Body of pancreas (tissue), 4 donors: ENCODE data around the gene ZC2HC1C. TPM values are rescaled to one million over a fixed set of nuclear protein-coding genes. Genes with fewer than 3 reads are reported as not detected.

Experiments
- ATAC-seq: fragments of 150-250 bp; one replicate; pipeline ENCODE4 v1.9.1; 2016
- DNase-seq, 4 donors: peaks; one replicate each; pipeline ENCODE4 v3.0.0-alpha.2; 2019
- H3K27ac ChIP-seq, 4 donors: fragments of 200-600 bp; sonication (generic); 1 replicate in 3 of 4; 2 replicates in 1 of 4; pipeline versions ENCODE4 v1.5.1 to v1.6.1; 2016 to 2019; ENCODE audit warnings: mild to moderate bottlenecking in 1 of 4, mixed read lengths in 1 of 4, moderate library complexity in 1 of 4
- H3K27me3 ChIP-seq, 2 donors: fragments of 200-600 bp; sonication (generic); one replicate each; pipeline ENCODE4 v1.6.0; 2016; ENCODE audit warnings: mild to moderate bottlenecking in 1 of 2
- H3K36me3 ChIP-seq, 2 donors: fragments of 200-600 bp; sonication (generic); replicated peaks in 1 of 2; 2 replicates each; pipeline ENCODE4 v1.5.1; 2016; ENCODE audit warnings: low read depth in 2 of 2; ENCODE audit not compliant: insufficient read depth in 1 of 2
- H3K4me1 ChIP-seq: fragments of 200-600 bp; sonication (generic); one replicate; pipeline ENCODE4 v1.6.0; 2016
- H3K4me3 ChIP-seq, 2 donors: fragments of 200-600 bp; sonication (generic); 1 replicate in 1 of 2; 2 replicates in 1 of 2; pipeline ENCODE4 v1.5.1; 2016 to 2019
- H3K9me3 ChIP-seq, 3 donors: fragments of 200-600 bp; sonication (generic); 1 replicate in 2 of 3; 2 replicates in 1 of 3; pipeline ENCODE4 v1.5.1; 2016
- CTCF ChIP-seq, 7 experiments: fragments of 450-650 bp in 4 of 7; fragments of 200-600 bp in 3 of 7; sonication (generic) in 3 of 7; IDR thresholded peaks; one replicate each; pipeline ENCODE4 v1.5.1; 2016 to 2019; ENCODE audit warnings: antibody characterized with exemption in 7 of 7
- POLR2A ChIP-seq, 3 donors: fragments of 450-650 bp; IDR thresholded peaks; one replicate each; pipeline ENCODE4 v1.6.1; 2016; ENCODE audit warnings: antibody characterized with exemption in 3 of 3, mild to moderate bottlenecking in 2 of 3
- WGBS, 2 donors: methylation state at CpG; one replicate each; pipeline ENCODE4 v1.1.5; 2017; 5-methylcytosine and 5-hydroxymethylcytosine counted together
- intact Hi-C: fragments of 100-400 bp; cut with DNase I; formaldehyde crosslinking; loops from one replicate; pipeline ENCODE4 v1.15.1; 2023
- total RNA-seq, 2 donors: library from RNA; depleted of rRNA; stranded (reverse); fragments of >200 nt; gene quantifications; one replicate each; pipeline ENCODE4 v1.1.0, GENCODE V29; 2016

ZC2HC1C gene
- total RNA-seq, 2 donors from 2014 or later = 7.3 to 7.8 TPM

GRCh38 chr14:75070383-75070782 is 942 bp downstream of the ZC2HC1C start:
- Histone ChIP-seq H3K27ac (peak overlapping the region; percentile 89 to 94 (median 92)), H3K36me3 (no peaks in the 10 kb centered on the region), H3K4me1 (peaks cover 50% of the 10 kb centered on the region), H3K4me3 (no peak overlapping the region), H3K27me3 (no peaks in the 10 kb centered on the region), H3K9me3 (no peaks in the 10 kb centered on the region)
- no peak for TF ChIP-seq POLR2A (IDR thresholded peaks at IDR 0.05)
- no peak for TF ChIP-seq CTCF (IDR thresholded peaks at IDR 0.05)
- intact Hi-C loops = no loop called here
- peak; percentile 9 for ATAC-seq
- DNase-seq = peak; percentile 66 to 68 (median 68)
- 28 to 41% methylated on average over 9 of the region's 9 CpGs for WGBS, 2 donors

GRCh38 chr14:75077794-75078193 is 8.4 kb downstream of the ZC2HC1C start:
- peaks cover 30% of the 10 kb centered on the region for H3K4me1 ChIP-seq
- TF ChIP-seq CTCF (IDR thresholded peaks at IDR 0.05) (no peak), POLR2A (IDR thresholded peaks at IDR 0.05) (no peak)
- no peak overlapping the region for H3K27ac ChIP-seq
- H3K27me3 ChIP-seq = no peaks in the 10 kb centered on the region
- ATAC-seq = no peak
- no peaks in the 10 kb centered on the region for H3K9me3 ChIP-seq
- intact Hi-C loops = no loop called here
- H3K36me3 ChIP-seq = no peaks in the 10 kb centered on the region
- H3K4me3 ChIP-seq = no peak overlapping the region
- DNase-seq = no peak

GRCh38 chr14:75079521-75079920 is 10.1 kb downstream of the ZC2HC1C start:
- H3K27ac ChIP-seq = no peak overlapping the region
- 67 to 85% methylated on average over 4 of the region's 4 CpGs for WGBS, 2 donors

GRCh38 chr14:75081660-75082229 is 12.3 kb downstream of the ZC2HC1C start:
- intact Hi-C loops = loop anchor here (10.0 kb wide), 1 partner anchor 217 kb away; no protein-coding TSS in a partner anchor
- no peaks in the 10 kb centered on the region for H3K27me3 ChIP-seq
- 15 to 26% methylated on average over 2 of the region's 2 CpGs for WGBS, 2 donors
- H3K36me3 ChIP-seq = peaks cover 0 to 9% of the 10 kb centered on the region in 2 donors
- no peak for DNase-seq
- H3K4me3 ChIP-seq = no peak overlapping the region
- H3K4me1 ChIP-seq = peaks cover 41% of the 10 kb centered on the region
- ATAC-seq = peak; percentile 19
- H3K9me3 ChIP-seq = no peaks in the 10 kb centered on the region
- TF ChIP-seq POLR2A (IDR thresholded peaks at IDR 0.05) (no peak), CTCF (IDR thresholded peaks at IDR 0.05) (no peak)
- H3K27ac ChIP-seq = peak overlapping the region; percentile 32 to 74 (median 58)

More at GRCh38 chr14:75079521-75079920, 10.1 kb downstream of the ZC2HC1C start:
- ATAC-seq = no peak
- Histone ChIP-seq H3K36me3 (peaks cover 0 to under 1% of the 10 kb centered on the region in 2 donors), H3K9me3 (no peaks in the 10 kb centered on the region), H3K4me1 (peaks cover 39% of the 10 kb centered on the region), H3K4me3 (no peak overlapping the region), H3K27me3 (no peaks in the 10 kb centered on the region)
- no peak for TF ChIP-seq CTCF (IDR thresholded peaks at IDR 0.05)
- no peak for TF ChIP-seq POLR2A (IDR thresholded peaks at IDR 0.05)
- no peak for DNase-seq
- intact Hi-C loops = no loop called here

- peaks cover 7 to 21% of the 10 kb centered on the region in 2 donors for H3K36me3 ChIP-seq
- intact Hi-C loops = loop anchor here (10.0 kb wide), 1 partner anchor 218 kb away; no protein-coding TSS in a partner anchor
- H3K4me1 ChIP-seq = peaks cover 41% of the 10 kb centered on the region
- WGBS, 2 donors = 45 to 55% methylated on average over 1 of the region's 1 CpG
- ATAC-seq (peak; percentile 30), DNase-seq (peak in 1 of 4 donors; percentile 13)
- no peak overlapping the region for H3K4me3 ChIP-seq
- TF ChIP-seq CTCF (IDR thresholded peaks at IDR 0.05) = no peak
- TF ChIP-seq POLR2A (IDR thresholded peaks at IDR 0.05) = no peak
- peak overlapping the region in 3 of 4 donors; percentile 40 to 74 (median 73) for H3K27ac ChIP-seq
- H3K9me3 ChIP-seq = no peaks in the 10 kb centered on the region
- no peaks in the 10 kb centered on the region for H3K27me3 ChIP-seq
Measured at GRCh38 chr14:75083271-75083670, 13.8 kb downstream of the ZC2HC1C start.
